AG04450 (cell line): ENCODE measurements around the gene PKD1L1. TPM values are rescaled to one million over a fixed set of nuclear protein-coding genes. Genes with fewer than 3 reads are reported as not detected.
"Not testable (repeated sequence)": the region's sequence is repeated elsewhere in the genome, so short reads cannot be mapped to it uniquely, and the experiment has no call there.

Source experiments
- CTCF ChIA-PET: fragments of 300-600, 350-600 bp; formaldehyde crosslinking; extraction: SDS; loops from one replicate; lab custom pipeline; 2022; ENCODE audit warnings: antibody characterized with exemption, inconsistent platforms; lab: Charles Lee
- POLR2A ChIA-PET: fragments of 350-600 bp; formaldehyde crosslinking; extraction: SDS; loops from one replicate; lab custom pipeline; 2021; ENCODE audit warnings: antibody characterized with exemption, inconsistent platforms; lab: Yijun Ruan, JAX
- DNase-seq: peaks from one replicate; pipeline ENCODE4 v3.0.0-alpha.2; 2011; ENCODE audit warnings: low read depth, low spot score
- H3K27ac ChIP-seq: one replicate; pipeline ENCODE4 v1.5.1; 2012; ENCODE audit warnings: low read depth, low read length, control low read depth
- H3K27me3 ChIP-seq: one replicate; pipeline ENCODE4 v1.6.0; 2012; ENCODE audit warnings: low read length; ENCODE audit not compliant: control insufficient read depth, insufficient read depth
- H3K4me3 ChIP-seq: 2 replicates; pipeline ENCODE4 v1.5.1; 2011; ENCODE audit warnings: mild to moderate bottlenecking, low read depth, low read length, control low read depth
- H3K9me3 ChIP-seq: 2 replicates; pipeline ENCODE4 v1.5.1; 2012; ENCODE audit warnings: low read length; ENCODE audit not compliant: control insufficient read depth, insufficient read depth
- CTCF ChIP-seq: IDR thresholded peaks from 2 replicates; pipeline ENCODE4 v1.5.1; 2011; ENCODE audit warnings: low read depth, low read length, control low read depth, inconsistent platforms
- polyA plus RNA-seq: library from polyadenylated mRNA; depleted of rRNA; stranded (reverse); fragments of >200 nt; gene quantifications from 2 replicates; pipeline ENCODE4 v1.2.3, GENCODE V29; 2011

Gene PKD1L1
- polyA plus RNA-seq, 1 experiment = 0.01 TPM

- Histone ChIP-seq H3K27me3 (no peaks in the 10 kb centered on the region), H3K27ac (no peak overlapping the region), H3K9me3 (no peaks in the 10 kb centered on the region; the same call in 1 of the 2 replicates), H3K4me3 (no peak overlapping the region)
- ChIA-PET POLR2A (no interaction called here), CTCF (interaction anchor here (0.6 kb wide), 1 partner anchor 205 kb away, joined by 3 read pairs; no protein-coding TSS in a partner anchor)
- TF ChIP-seq CTCF = no peak
- no peak for DNase-seq
Measured at GRCh38 chr7:47794016-47794415, 154.2 kb downstream of the PKD1L1 start.

DNA sequence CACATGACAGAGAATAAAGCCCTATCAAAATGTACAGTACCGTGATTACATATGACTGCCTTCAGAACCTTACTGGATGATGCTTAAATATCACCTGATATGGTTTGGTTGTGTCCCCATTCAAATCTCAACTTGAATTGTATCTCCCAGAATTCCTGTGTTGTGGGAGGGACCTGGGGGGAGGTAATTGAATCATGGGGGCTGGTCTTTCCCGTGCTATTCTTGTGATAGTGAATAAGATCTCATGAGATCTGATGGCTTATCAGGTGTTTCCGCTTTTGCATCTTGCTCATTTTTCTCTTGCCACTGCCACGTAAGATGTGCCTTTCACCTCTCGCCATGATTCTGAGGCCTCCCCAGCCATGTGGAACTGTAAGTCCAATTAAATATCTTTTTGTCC lies 155.1 kb downstream of the PKD1L1 start:
- H3K4me3 ChIP-seq, CTCF ChIA-PET, H3K27ac ChIP-seq, POLR2A ChIA-PET, H3K9me3 ChIP-seq, DNase-seq, H3K27me3 ChIP-seq: not testable (repeated sequence)

DNA sequence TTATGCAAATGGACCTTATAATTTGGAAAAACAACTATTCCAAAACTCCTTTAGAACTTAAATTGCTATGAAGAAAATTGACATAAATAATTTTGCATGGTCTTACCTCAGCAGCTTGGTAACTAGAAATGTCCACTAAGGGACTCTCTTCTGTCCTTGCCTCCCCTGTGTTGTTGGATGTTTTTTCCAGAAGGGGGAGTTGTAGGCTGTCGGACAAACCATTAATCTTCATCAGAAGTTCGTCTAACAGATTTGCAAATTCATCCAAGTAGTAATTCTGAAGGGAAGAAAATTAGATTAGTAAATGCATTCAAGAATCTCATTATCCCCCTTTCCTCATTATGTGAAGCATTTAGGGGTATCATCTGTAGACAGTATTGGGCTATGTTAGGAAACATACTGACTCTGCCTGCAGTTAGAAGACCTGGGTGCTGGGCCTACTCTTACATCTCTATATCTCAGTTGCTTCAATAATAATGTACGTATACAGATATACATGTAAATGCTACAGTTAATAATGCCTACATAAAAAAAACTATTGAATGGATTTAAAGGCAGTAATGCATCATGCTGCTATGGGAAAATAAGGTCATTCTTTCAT lies 155.6 kb downstream of the PKD1L1 start:
- TF ChIP-seq CTCF = 0 out of 2 replicates have a peak, but pooled peaks have one; percentile 6
- CTCF ChIA-PET = no interaction called here
- POLR2A ChIA-PET = no interaction called here

GRCh38 chr7:47791682-47792081 lies 156.6 kb downstream of the PKD1L1 start:
- no peaks in the 10 kb centered on the region for H3K27me3 ChIP-seq
- no peak for TF ChIP-seq CTCF
- DNase-seq = no peak
- no peaks in the 10 kb centered on the region; the same call in 1 of the 2 replicates for H3K9me3 ChIP-seq
- no peak overlapping the region for H3K27ac ChIP-seq
- ChIA-PET POLR2A (no interaction called here), CTCF (no interaction called here)
- H3K4me3 ChIP-seq = no peak overlapping the region

More for the DNA sequence above, 155.6 kb downstream of the PKD1L1 start:
- Histone ChIP-seq H3K27me3 (no peaks in the 10 kb centered on the region), H3K27ac (no peak overlapping the region), H3K4me3 (no peak overlapping the region), H3K9me3 (no peaks in the 10 kb centered on the region; the same call in 1 of the 2 replicates)
- DNase-seq = no peak

DNA sequence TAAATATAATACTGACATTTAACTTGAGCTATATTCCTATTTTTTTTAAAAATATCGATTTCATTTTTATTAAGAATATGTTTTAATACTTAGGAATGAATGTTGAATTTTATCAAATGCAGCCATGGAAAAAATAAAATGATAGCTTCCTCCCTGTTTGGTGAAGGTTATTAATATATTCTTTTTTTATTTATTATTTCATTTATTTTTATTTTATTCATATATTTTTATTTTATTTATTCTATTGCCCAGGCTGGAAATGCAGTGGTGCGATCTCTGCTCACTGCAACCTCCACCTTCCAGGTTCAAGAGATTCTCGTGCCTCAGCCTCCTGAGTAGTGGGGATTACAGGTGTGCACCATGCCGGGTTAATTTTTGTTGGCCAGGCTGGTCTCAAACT lies 160.2 kb downstream of the PKD1L1 start:
- H3K27ac ChIP-seq = peak overlapping the region; percentile 69
- POLR2A ChIA-PET = interaction anchor here (0.5 to 1.9 kb wide), 3 partner anchors 25 to 321 kb away, joined by 3 to 12 read pairs (median 8); no protein-coding TSS in a partner anchor
- no peak for DNase-seq
- no peak overlapping the region for H3K4me3 ChIP-seq
- no peaks in the 10 kb centered on the region for H3K27me3 ChIP-seq
- no peaks in the 10 kb centered on the region for H3K9me3 ChIP-seq
- no peak for TF ChIP-seq CTCF
- CTCF ChIA-PET = interaction anchor here (1.0 kb wide), 1 partner anchor 522 kb away, joined by 4 read pairs; no protein-coding TSS in a partner anchor
